Parathyroid adenoma (tissue), 2 donors: ENCODE measurements around the gene ATAD3C.
"Not testable (repeated sequence)": the region's sequence is repeated elsewhere in the genome, so short reads cannot be mapped to it uniquely, and the experiment has no call there.

Experiments
- H2AFZ ChIP-seq: fragments of 300-600 bp; sonication (generic); one replicate; pipeline ENCODE4 v1.7.0; 2017; ENCODE audit warnings: antibody characterized with exemption, mild to moderate bottlenecking
- H3K27ac ChIP-seq: fragments of 300-600 bp; sonication (generic); one replicate; pipeline ENCODE4 v1.7.0; 2017
- H3K27me3 ChIP-seq: fragments of 300-600 bp; sonication (generic); one replicate; pipeline ENCODE4 v1.7.0; 2017; ENCODE audit warnings: low read length; ENCODE audit not compliant: control insufficient read depth, insufficient read depth
- H3K36me3 ChIP-seq: fragments of 300-600 bp; sonication (generic); one replicate; pipeline ENCODE4 v1.7.0; 2017; ENCODE audit warnings: low read length; ENCODE audit not compliant: control insufficient read depth, insufficient read depth
- H3K4me1 ChIP-seq: fragments of 300-600 bp; sonication (generic); one replicate; pipeline ENCODE4 v1.7.0; 2017; ENCODE audit warnings: control low read depth
- H3K4me2 ChIP-seq: fragments of 300-600 bp; sonication (generic); one replicate; pipeline ENCODE4 v1.7.0; 2017; ENCODE audit warnings: low read length
- H3K4me3 ChIP-seq: fragments of 300-600 bp; sonication (generic); one replicate; pipeline ENCODE4 v1.7.0; 2017; ENCODE audit warnings: low read depth, low read length
- H3K79me2 ChIP-seq: fragments of 300-600 bp; sonication (generic); one replicate; pipeline ENCODE4 v1.7.0; 2017; ENCODE audit warnings: control low read depth
- H3K9ac ChIP-seq: fragments of 300-600 bp; sonication (generic); one replicate; pipeline ENCODE4 v1.7.0; 2017; ENCODE audit warnings: mild to moderate bottlenecking
- H3K9me3 ChIP-seq: fragments of 300-600 bp; sonication (generic); one replicate; pipeline ENCODE4 v1.7.0; 2017; ENCODE audit warnings: low read length; ENCODE audit not compliant: control insufficient read depth
- TF ChIP-seq, protein P1 (sequence below): fragments of 300-600 bp; sonication (generic); IDR thresholded peaks from one replicate; pipeline ENCODE4 v1.7.0; 2017; ENCODE audit warnings: antibody characterized with exemption, mild to moderate bottlenecking
- donor health status: primary hyperparathyroidism.

Gene ATAD3C

DNA sequence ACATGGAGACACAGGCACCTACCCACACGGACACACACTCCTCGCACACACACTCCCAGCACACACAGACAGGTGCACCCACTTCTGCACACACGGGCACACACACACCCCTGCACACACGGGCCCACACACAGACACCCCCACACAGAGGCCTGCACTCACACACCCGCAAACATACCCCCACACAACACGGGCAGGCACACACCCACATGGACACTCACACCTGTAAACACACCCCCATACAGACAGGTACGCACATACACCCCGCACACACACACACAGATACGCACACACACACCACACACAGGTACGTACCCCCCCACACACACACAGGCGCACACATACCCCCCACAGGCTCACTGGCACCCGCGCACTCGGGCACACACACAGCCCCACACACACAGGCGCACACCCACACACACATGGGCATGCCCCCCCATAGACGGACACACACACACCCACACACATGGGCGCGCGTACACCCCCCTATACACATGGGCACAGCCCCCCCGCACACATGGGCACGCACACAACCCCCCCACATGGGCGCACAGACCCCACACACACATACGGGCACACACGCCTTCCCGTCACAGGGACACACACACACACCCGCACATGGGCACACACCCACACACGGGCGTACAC is 68.6 kb downstream of the ATAD3C start:
- Histone ChIP-seq H3K36me3 (no peaks in the 10 kb centered on the region), H3K4me1 (no peaks in the 10 kb centered on the region), H3K4me2 (no peak overlapping the region), H3K27me3 (no peaks in the 10 kb centered on the region), H3K9ac (no peak overlapping the region), H3K4me3 (no peak overlapping the region), H3K27ac (no peak overlapping the region), H3K9me3 (no peaks in the 10 kb centered on the region), H2AFZ (no peak overlapping the region), H3K79me2 (no peaks in the 10 kb centered on the region)
- TF ChIP-seq, protein P1, sequence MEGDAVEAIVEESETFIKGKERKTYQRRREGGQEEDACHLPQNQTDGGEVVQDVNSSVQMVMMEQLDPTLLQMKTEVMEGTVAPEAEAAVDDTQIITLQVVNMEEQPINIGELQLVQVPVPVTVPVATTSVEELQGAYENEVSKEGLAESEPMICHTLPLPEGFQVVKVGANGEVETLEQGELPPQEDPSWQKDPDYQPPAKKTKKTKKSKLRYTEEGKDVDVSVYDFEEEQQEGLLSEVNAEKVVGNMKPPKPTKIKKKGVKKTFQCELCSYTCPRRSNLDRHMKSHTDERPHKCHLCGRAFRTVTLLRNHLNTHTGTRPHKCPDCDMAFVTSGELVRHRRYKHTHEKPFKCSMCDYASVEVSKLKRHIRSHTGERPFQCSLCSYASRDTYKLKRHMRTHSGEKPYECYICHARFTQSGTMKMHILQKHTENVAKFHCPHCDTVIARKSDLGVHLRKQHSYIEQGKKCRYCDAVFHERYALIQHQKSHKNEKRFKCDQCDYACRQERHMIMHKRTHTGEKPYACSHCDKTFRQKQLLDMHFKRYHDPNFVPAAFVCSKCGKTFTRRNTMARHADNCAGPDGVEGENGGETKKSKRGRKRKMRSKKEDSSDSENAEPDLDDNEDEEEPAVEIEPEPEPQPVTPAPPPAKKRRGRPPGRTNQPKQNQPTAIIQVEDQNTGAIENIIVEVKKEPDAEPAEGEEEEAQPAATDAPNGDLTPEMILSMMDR: no peak

DNA sequence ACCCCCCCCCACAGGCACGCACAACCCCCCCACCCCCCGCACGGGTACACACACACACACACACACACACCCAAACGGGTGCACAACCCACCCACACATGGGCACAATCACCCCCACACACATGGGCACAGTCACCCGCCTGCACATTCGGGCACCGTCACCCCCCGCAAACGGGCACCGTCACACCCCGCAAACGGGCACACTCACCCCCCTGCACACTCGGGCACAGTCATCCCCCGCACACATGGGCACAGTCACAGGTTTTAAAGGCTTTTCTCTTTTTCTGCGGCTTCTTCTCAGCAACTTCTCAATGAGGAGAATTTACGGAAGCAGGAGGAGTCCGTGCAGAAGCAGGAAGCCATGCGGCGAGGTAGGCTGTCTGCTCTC is 69.1 kb downstream of the ATAD3C start:
- H2AFZ ChIP-seq, H3K27ac ChIP-seq, H3K79me2 ChIP-seq, H3K4me3 ChIP-seq, H3K4me1 ChIP-seq, H3K36me3 ChIP-seq, H3K27me3 ChIP-seq, H3K9me3 ChIP-seq, H3K9ac ChIP-seq, H3K4me2 ChIP-seq: not testable (repeated sequence)
